ENCODE data around the gene NF1.

- TF ChIP-seq CTCF (IDR thresholded peaks at IDR 0.05): no peak
- TF ChIP-seq POLR2A (IDR thresholded peaks at IDR 0.05): no peak
These were observed 330.7 kb downstream of the NF1 start for GRCh38 chr17:31425282-31426040.

Measured in Peyer's patch (tissue), 4 donors.